LNCAP (cell line): ENCODE measurements around the gene LIN7A.

ENCODE experiments used
- TF ChIP-seq, protein P1 (sequence below): fragments of 450-650 bp; IDR thresholded peaks from 2 replicates; pipeline ENCODE4 v1.5.1; 2017; ENCODE audit warnings: mild to moderate bottlenecking

The LIN7A gene

DNA sequence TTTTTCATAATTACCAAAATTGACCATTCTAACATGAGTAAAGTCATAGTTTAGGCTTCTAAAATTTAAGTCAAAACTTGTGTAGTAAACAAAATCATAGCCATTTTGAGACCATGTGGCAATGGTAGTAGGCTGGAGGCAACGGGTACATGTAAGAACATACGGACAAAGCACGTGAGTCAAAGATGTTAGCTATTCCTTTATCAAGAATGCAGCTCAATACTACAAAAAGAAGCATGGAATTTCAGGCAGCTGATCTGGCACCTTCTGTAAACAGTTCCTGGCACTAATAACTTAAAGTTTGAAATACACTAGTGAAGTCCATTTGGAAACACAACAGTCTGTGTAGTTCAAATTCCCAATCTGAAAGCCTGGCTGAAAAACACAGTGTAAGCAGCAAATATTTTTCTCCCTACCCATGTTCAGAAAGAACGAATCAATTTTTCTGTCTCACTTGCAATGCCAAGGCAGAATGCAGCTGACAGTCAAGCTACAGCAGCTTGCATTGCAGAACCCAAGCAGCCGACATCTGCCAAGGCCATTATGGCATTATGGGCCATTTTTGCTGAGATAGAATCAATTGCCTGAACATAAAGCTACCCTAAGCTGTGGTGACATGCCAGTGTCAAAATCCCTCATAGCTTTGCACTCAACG lies 191.8 kb downstream of the LIN7A start:
- TF ChIP-seq, protein P1, sequence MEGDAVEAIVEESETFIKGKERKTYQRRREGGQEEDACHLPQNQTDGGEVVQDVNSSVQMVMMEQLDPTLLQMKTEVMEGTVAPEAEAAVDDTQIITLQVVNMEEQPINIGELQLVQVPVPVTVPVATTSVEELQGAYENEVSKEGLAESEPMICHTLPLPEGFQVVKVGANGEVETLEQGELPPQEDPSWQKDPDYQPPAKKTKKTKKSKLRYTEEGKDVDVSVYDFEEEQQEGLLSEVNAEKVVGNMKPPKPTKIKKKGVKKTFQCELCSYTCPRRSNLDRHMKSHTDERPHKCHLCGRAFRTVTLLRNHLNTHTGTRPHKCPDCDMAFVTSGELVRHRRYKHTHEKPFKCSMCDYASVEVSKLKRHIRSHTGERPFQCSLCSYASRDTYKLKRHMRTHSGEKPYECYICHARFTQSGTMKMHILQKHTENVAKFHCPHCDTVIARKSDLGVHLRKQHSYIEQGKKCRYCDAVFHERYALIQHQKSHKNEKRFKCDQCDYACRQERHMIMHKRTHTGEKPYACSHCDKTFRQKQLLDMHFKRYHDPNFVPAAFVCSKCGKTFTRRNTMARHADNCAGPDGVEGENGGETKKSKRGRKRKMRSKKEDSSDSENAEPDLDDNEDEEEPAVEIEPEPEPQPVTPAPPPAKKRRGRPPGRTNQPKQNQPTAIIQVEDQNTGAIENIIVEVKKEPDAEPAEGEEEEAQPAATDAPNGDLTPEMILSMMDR, result no peak
